Kidney capillary endothelial cell (primary cell): ENCODE data around the gene VPS8.

Experiments
- DNase-seq: peaks from one replicate; pipeline ENCODE4 v3.0.0-alpha.2; 2018; ENCODE audit warnings: low spot score

Gene VPS8

GRCh38 chr3:185089751-185090150, 277.8 kb downstream of the VPS8 start:
- DNase-seq = no peak

- DNase-seq = no peak
These were observed 278.8 kb downstream of the VPS8 start for GRCh38 chr3:185090811-185091210.

- no peak for DNase-seq
These were observed 281.1 kb downstream of the VPS8 start for GRCh38 chr3:185093116-185093515.

- no peak for DNase-seq
These were observed 282.7 kb downstream of the VPS8 start for GRCh38 chr3:185094697-185095096.
